GM21576 (cell line): Measurements from ENCODE around the gene PKD1L1.

ENCODE experiments used
- ATAC-seq: cut with Tn5 transposase; IDR thresholded peaks from one replicate; pipeline ENCODE4 v1.9.1; 2021; ENCODE audit warnings: mild to moderate bottlenecking, moderate library complexity; ENCODE audit not compliant: unreplicated experiment

PKD1L1 gene

GRCh38 chr7:47826754-47827153 lies 121.5 kb downstream of the PKD1L1 start:
- ATAC-seq, result no peak

- ATAC-seq, result no peak
These were observed 128.7 kb downstream of the PKD1L1 start for GRCh38 chr7:47819607-47819920.

GRCh38 chr7:47818796-47819606 lies 129.3 kb downstream of the PKD1L1 start:
- ATAC-seq, result no peak

- ATAC-seq, result no peak
These were observed 130.3 kb downstream of the PKD1L1 start for GRCh38 chr7:47817917-47818316.

- no peak for ATAC-seq
These were observed 131.6 kb downstream of the PKD1L1 start for GRCh38 chr7:47816647-47817046.

GRCh38 chr7:47815867-47816266 lies 132.4 kb downstream of the PKD1L1 start:
- ATAC-seq, result no peak

- ATAC-seq, result no peak
These were observed 133.2 kb downstream of the PKD1L1 start for GRCh38 chr7:47814905-47815613.

- ATAC-seq, result no peak
These were observed 134.5 kb downstream of the PKD1L1 start for GRCh38 chr7:47813620-47814260.

GRCh38 chr7:47812429-47813136 lies 135.7 kb downstream of the PKD1L1 start:
- ATAC-seq, result no peak

- ATAC-seq, result no peak
These were observed 136.5 kb downstream of the PKD1L1 start for GRCh38 chr7:47811632-47812380.

GRCh38 chr7:47809387-47809786 lies 138.9 kb downstream of the PKD1L1 start:
- ATAC-seq, result no peak

- no peak for ATAC-seq
These were observed 139.9 kb downstream of the PKD1L1 start for GRCh38 chr7:47808321-47808720.

GRCh38 chr7:47807756-47808155 lies 140.5 kb downstream of the PKD1L1 start:
- ATAC-seq, result no peak

GRCh38 chr7:47807126-47807525 lies 141.1 kb downstream of the PKD1L1 start:
- ATAC-seq, result no peak

GRCh38 chr7:47806701-47807103 lies 141.6 kb downstream of the PKD1L1 start:
- no peak for ATAC-seq

- no peak for ATAC-seq
These were observed 143.3 kb downstream of the PKD1L1 start for GRCh38 chr7:47804767-47805545.

- ATAC-seq, result no peak
These were observed 144.4 kb downstream of the PKD1L1 start for GRCh38 chr7:47803846-47804245.

- ATAC-seq, result no peak
These were observed 145.2 kb downstream of the PKD1L1 start for GRCh38 chr7:47803025-47803424.

GRCh38 chr7:47801423-47801822 lies 146.8 kb downstream of the PKD1L1 start:
- ATAC-seq, result no peak

GRCh38 chr7:47799524-47799923 lies 148.7 kb downstream of the PKD1L1 start:
- ATAC-seq, result no peak
